T-cell (primary cell): ENCODE data around the gene PFN1. TPM values are rescaled to one million over a fixed set of nuclear protein-coding genes. Genes with fewer than 3 reads are reported as not detected.
"Not testable (repeated sequence)": the region's sequence is repeated elsewhere in the genome, so short reads cannot be mapped to it uniquely, and the experiment has no call there.

ENCODE experiments used
- ATAC-seq, 4 experiments: fragments of 200-7000 bp in 3 of 4; fragments of 150-1000 bp in 1 of 4; cut with Tn5 transposase; replicated peaks in 1 of 4; 1 replicate in 3 of 4; 2 replicates in 1 of 4; pipeline ENCODE4 v1.10.0; 2021; ENCODE audit warnings: moderate library complexity in 3 of 4, mild to moderate bottlenecking in 2 of 4, moderate number of reproducible peaks in 1 of 4
- CTCF ChIA-PET, 2 donors: fragments of 300-600 bp; sonication (Branson Sonifier 250); formaldehyde crosslinking; loops; one replicate each; lab custom pipeline; 2022; ENCODE audit warnings: antibody characterized with exemption in 2 of 2; lab: Charles Lee
- POLR2A ChIA-PET, 2 donors: fragments of 300-600 bp; sonication (Branson Sonifier 250); formaldehyde crosslinking; loops; one replicate each; lab custom pipeline; 2022; ENCODE audit warnings: antibody characterized with exemption in 2 of 2; lab: Charles Lee
- DNase-seq, 35 experiments: peaks; one replicate each; pipeline versions ENCODE4 v3.0.0 to v3.0.0-alpha.2; 2013 to 2023
- H3K27ac ChIP-seq: one replicate; pipeline ENCODE4 v1.5.1; 2013; ENCODE audit warnings: low read length
- H3K27me3 ChIP-seq, 2 experiments: replicated peaks in 1 of 2; 1 replicate in 1 of 2; 2 replicates in 1 of 2; pipeline versions ENCODE4 v1.6.1 to v1.7.0; 2013; ENCODE audit warnings: low read length in 1 of 2, mixed read lengths in 1 of 2; ENCODE audit not compliant: control insufficient read depth in 2 of 2, insufficient read depth in 2 of 2; ENCODE audit errors: extremely low read depth in 1 of 2
- H3K36me3 ChIP-seq, 2 donors: 1 replicate in 1 of 2; 2 replicates in 1 of 2; pipeline versions ENCODE4 v1.6.1 to v1.7.0; 2013; ENCODE audit warnings: low read length in 1 of 2; ENCODE audit not compliant: control insufficient read depth in 2 of 2, insufficient read depth in 1 of 2; ENCODE audit errors: extremely low read depth in 1 of 2
- H3K4me1 ChIP-seq, 2 experiments: 1 replicate in 1 of 2; 2 replicates in 1 of 2; pipeline versions ENCODE4 v1.6.1 to v1.7.0; 2013; ENCODE audit warnings: low read length in 2 of 2, mixed read lengths in 1 of 2; ENCODE audit not compliant: insufficient read depth in 2 of 2, control insufficient read depth in 1 of 2; ENCODE audit errors: extremely low read depth in 1 of 2
- H3K4me3 ChIP-seq, 2 donors: 1 replicate in 1 of 2; 2 replicates in 1 of 2; pipeline versions ENCODE4 v1.5.1 to v1.7.0; 2013; ENCODE audit warnings: mild to moderate bottlenecking in 2 of 2, low read length in 1 of 2, moderate library complexity in 1 of 2; ENCODE audit not compliant: control insufficient read depth in 1 of 2; ENCODE audit errors: extremely low read depth in 1 of 2
- H3K9me3 ChIP-seq: 2 replicates; pipeline ENCODE4 v1.7.0; 2013
- H3K27ac Mint-ChIP-seq, 2 donors: one replicate each; pipeline ENCODE4 v1.8.0; 2020 to 2021; ENCODE audit warnings: mild to moderate bottlenecking in 2 of 2, mixed read lengths in 2 of 2
- H3K27me3 Mint-ChIP-seq, 2 donors: one replicate each; pipeline ENCODE4 v1.8.0; 2021 to 2022; ENCODE audit warnings: mixed read lengths in 2 of 2
- H3K36me3 Mint-ChIP-seq: one replicate; pipeline ENCODE4 v1.8.0; 2021; ENCODE audit warnings: mixed read lengths
- H3K4me1 Mint-ChIP-seq, 3 donors: one replicate each; pipeline ENCODE4 v1.8.0; 2020 to 2022; ENCODE audit warnings: mixed read lengths in 3 of 3, mild to moderate bottlenecking in 1 of 3
- H3K4me3 Mint-ChIP-seq, 3 donors: one replicate each; pipeline ENCODE4 v1.8.0; 2020 to 2022; ENCODE audit warnings: mild to moderate bottlenecking in 3 of 3, mixed read lengths in 3 of 3, moderate library complexity in 3 of 3
- H3K9me3 Mint-ChIP-seq, 3 donors: one replicate each; pipeline ENCODE4 v1.8.0; 2020 to 2022; ENCODE audit warnings: mixed read lengths in 3 of 3
- WGBS: methylation state at CpG from one replicate; pipeline ENCODE4 v1.1.5; 2013; ENCODE audit warnings: missing lambda C conversion rate; ENCODE audit not compliant: insufficient coverage; 5-methylcytosine and 5-hydroxymethylcytosine counted together
- total RNA-seq, 35 experiments: library from RNA in 6 of 35; stranded (reverse) in 6 of 35; fragments of 120-200 nt in 1 of 35; gene quantifications; one replicate each; pipeline versions ENCODE4 v1.2.1 to v1.2.4 and lab custom pipeline; 2013 to 2026

Gene PFN1
- total RNA-seq, 5 donors from 2014 or later (not counting 1 experiment from before 2014, with no cell fraction given), result 654 to 853 (median 744) TPM

DNA sequence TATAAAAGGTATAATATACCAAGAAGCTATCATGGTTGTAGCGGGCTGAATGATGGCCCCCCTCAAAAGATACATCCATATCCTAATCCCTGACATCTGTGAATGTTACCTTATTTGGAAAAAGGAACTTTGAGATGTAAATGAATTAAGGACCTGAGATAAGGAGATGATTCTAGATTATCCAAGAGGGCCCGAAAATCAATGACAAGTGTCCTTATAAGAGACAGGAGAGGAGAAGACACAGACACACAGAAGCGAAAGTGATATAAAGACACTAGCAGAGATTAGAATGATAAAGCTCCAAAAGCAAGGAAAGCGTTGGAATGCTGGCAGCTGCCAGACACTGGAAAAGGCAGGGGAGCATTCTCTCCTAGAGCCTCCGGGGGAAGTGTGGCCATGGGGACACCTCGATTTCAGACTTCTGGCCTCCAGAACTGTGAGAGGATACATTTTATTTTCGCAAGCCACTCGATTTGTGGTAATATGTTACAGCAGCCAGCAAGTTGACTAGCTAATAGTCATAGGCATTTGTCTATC lies 28.8 kb downstream of the PFN1 start:
- no peaks in the 10 kb centered on the region for H3K36me3 ChIP-seq
- Mint-ChIP-seq H3K4me1 (no peaks in the 10 kb centered on the region), H3K36me3 (no peaks in the 10 kb centered on the region), H3K27ac (no peak overlapping the region), H3K4me3 (no peak overlapping the region), H3K27me3 (no peaks in the 10 kb centered on the region), H3K9me3 (no peaks in the 10 kb centered on the region)
- H3K9me3 ChIP-seq, result no peaks in the 10 kb centered on the region
- no peaks in the 10 kb centered on the region for H3K4me1 ChIP-seq
- ChIA-PET POLR2A (interaction anchor here (0.5 to 0.6 kb wide), 2 partner anchors 622 to 868 kb away, joined by 3 read pairs; no protein-coding TSS in a partner anchor), CTCF (interaction anchor here in 1 of 2 donors (0.7 kb wide), 1 partner anchor 139 kb away, joined by 3 read pairs; no protein-coding TSS in a partner anchor)
- no peak for ATAC-seq
- 98% methylated on average over 5 of the region's 8 CpGs for WGBS
- no peak overlapping the region for H3K4me3 ChIP-seq
- DNase-seq, result no peak
- H3K27me3 ChIP-seq, result no peaks in the 10 kb centered on the region
- H3K27ac ChIP-seq, result no peak overlapping the region

DNA sequence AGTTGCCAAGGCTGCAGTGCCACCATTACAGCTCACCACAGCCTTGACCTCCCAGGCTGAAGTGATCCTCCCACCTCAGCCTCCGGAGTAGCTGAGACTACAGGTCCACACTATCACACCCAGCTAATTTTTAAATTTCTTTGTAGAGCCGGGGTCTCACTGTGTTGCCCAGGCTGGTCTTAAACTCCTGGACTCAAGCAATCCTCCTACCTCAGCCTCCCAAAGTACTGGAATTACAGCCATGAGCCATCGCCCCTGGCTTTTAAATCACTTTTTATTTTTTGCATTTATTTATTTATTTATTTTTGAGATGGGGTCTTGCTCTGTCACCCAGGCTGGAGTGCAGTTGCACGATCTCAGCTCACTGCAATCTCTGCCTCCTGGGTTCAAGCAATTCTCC lies 33.8 kb downstream of the PFN1 start:
- H3K36me3 Mint-ChIP-seq, H3K27me3 ChIP-seq, H3K36me3 ChIP-seq, H3K4me3 ChIP-seq, H3K9me3 ChIP-seq, H3K27ac ChIP-seq, ATAC-seq, DNase-seq, CTCF ChIA-PET, H3K27me3 Mint-ChIP-seq, H3K27ac Mint-ChIP-seq, H3K9me3 Mint-ChIP-seq, H3K4me1 ChIP-seq, H3K4me1 Mint-ChIP-seq, H3K4me3 Mint-ChIP-seq: not testable (repeated sequence)
- POLR2A ChIA-PET, result interaction anchor here in 1 of 2 donors (0.5 kb wide), 1 partner anchor 9 kb away, joined by 10 read pairs; no protein-coding TSS in a partner anchor
- WGBS, result 100% methylated on average over 1 of the region's 4 CpGs

DNA sequence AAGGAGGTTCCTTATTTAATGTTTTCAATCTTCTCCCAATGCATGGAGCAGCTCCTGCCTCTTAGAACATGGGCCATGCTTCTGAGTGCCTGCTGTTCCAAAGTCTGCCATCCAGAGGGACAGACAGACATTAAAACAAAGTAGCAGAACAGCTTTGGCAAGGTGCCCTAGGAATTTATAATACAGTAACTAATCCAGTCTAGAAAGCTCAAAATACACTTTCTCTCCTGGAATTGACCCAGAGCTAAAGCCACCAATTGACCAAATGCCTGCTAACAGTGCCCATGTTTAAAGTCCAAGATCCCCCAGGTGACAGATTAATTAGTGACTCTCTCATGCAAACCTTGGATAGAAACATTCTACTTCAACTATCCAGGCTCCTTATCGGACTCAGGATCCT lies 34.3 kb downstream of the PFN1 start:
- Mint-ChIP-seq H3K36me3 (no peaks in the 10 kb centered on the region), H3K4me3 (no peak overlapping the region), H3K4me1 (no peaks in the 10 kb centered on the region), H3K27ac (no peak overlapping the region), H3K9me3 (no peaks in the 10 kb centered on the region), H3K27me3 (no peaks in the 10 kb centered on the region)
- H3K27me3 ChIP-seq, result no peaks in the 10 kb centered on the region
- peaks cover 2 to 10% of the 10 kb centered on the region in 2 experiments for H3K4me1 ChIP-seq
- H3K4me3 ChIP-seq, result no peak overlapping the region
- no peaks in the 10 kb centered on the region for H3K9me3 ChIP-seq
- no peak overlapping the region for H3K27ac ChIP-seq
- CTCF ChIA-PET, result interaction anchor here in 1 of 2 donors (0.6 kb wide), 1 partner anchor 400 kb away, joined by 4 read pairs; no protein-coding TSS in a partner anchor
- H3K36me3 ChIP-seq, result no peaks in the 10 kb centered on the region
- DNase-seq (no peak), ATAC-seq (no peak)
- POLR2A ChIA-PET, result no interaction called here
- WGBS, result no CpG with 5 or more reads among the region's 1 CpG

DNA sequence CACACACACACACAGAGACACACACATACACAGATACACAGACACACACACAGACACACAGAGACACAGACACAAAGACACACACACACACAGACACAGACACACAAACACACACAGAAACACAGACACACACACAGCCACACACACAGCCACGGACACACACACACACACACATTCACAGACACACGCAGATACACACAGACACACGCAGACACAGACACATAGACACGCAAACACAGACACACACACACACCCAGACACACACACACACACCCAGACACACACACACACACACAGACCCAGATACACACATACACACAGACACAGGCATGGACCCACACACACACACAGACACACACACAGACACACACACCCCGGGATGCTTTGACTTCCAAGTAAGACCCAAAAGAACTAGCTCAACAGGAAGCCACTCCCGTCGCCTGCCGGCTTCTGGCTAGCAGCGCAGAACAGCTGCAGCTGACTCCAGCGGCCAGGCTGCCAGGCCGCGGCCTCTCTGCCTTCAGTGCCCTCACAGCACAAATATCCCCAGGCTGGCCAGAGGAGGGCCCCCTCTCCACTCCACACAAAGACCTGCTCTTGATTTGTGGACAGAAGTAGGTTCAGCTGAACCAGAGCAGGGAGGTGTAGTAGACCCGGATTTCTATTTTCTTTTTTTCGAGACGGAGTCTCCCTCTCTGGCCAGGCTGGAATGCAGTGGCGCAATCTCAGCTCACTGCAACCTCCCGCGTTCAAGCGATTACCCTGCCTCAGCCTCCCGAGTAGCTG lies 39.4 kb downstream of the PFN1 start:
- peak; percentile 80 to 94 (median 90) for ATAC-seq
- H3K36me3 ChIP-seq, result no peaks in the 10 kb centered on the region
- peaks cover 6 to 23% of the 10 kb centered on the region in 2 experiments for H3K4me1 ChIP-seq
- no peaks in the 10 kb centered on the region for H3K36me3 Mint-ChIP-seq
- no peaks in the 10 kb centered on the region for H3K4me1 Mint-ChIP-seq
- no peaks in the 10 kb centered on the region for H3K9me3 Mint-ChIP-seq
- no peak overlapping the region for H3K27ac Mint-ChIP-seq
- no peaks in the 10 kb centered on the region for H3K27me3 Mint-ChIP-seq
- no peaks in the 10 kb centered on the region for H3K27me3 ChIP-seq
- ChIA-PET CTCF (interaction anchor here (0.5 to 1.8 kb wide), 9 partner anchors 11 to 153 kb away, joined by 3 to 15 read pairs (median 3); partner anchors contain the start of genes RNF167 (in 1 of the 2), SLC25A11 (in 1 of the 2) and SPAG7 (in 1 of the 2)), POLR2A (interaction anchor here in 1 of 2 donors (0.6 to 0.7 kb wide), 2 partner anchors 59 to 100 kb away, joined by 4 read pairs; partner anchors contain the start of gene SPAG7)
- no peak overlapping the region for H3K4me3 ChIP-seq
- no peak overlapping the region for H3K4me3 Mint-ChIP-seq
- no peaks in the 10 kb centered on the region for H3K9me3 ChIP-seq
- peak overlapping the region; percentile 3 for H3K27ac ChIP-seq
- WGBS, result 36% methylated on average over 12 of the region's 20 CpGs
- DNase-seq, result peak; percentile 48 to 80 (median 64)

DNA sequence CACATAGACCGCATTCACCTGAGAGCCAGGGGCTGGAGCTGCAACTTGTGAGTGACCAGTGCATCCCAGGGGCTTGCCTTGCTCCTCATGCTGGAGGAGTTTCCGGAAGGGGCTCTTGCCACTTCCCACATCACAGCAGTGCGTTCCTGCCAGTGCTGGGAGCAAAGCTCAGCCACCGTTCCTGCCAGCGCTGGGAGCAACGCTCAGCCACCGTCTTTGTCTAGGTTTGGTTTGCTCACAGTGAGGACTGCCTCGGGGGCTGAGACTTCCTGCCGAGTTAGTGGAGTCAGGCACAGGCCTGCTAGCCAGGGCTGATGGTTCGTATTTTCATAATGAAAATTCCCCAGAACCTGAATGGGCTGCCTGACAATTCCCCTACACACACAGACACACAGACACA lies 40.0 kb downstream of the PFN1 start:
- no peak overlapping the region for H3K4me3 ChIP-seq
- no peak overlapping the region for H3K4me3 Mint-ChIP-seq
- H3K9me3 Mint-ChIP-seq, result no peaks in the 10 kb centered on the region
- no peaks in the 10 kb centered on the region for H3K27me3 ChIP-seq
- CTCF ChIA-PET, result interaction anchor here in 1 of 2 donors (0.6 to 1.8 kb wide), 3 partner anchors 59 to 146 kb away, joined by 3 to 15 read pairs (median 4); partner anchors contain the start of gene SPAG7
- H3K36me3 Mint-ChIP-seq, result no peaks in the 10 kb centered on the region
- no peak for DNase-seq
- POLR2A ChIA-PET, result interaction anchor here in 1 of 2 donors (0.6 kb wide), 1 partner anchor 59 kb away, joined by 4 read pairs; the partner anchor contains the start of gene SPAG7
- H3K4me1 ChIP-seq, result peaks cover 8 to 29% of the 10 kb centered on the region in 2 experiments
- H3K27ac Mint-ChIP-seq, result no peak overlapping the region
- H3K9me3 ChIP-seq, result no peaks in the 10 kb centered on the region
- ATAC-seq, result peak; percentile 24 to 58 (median 41)
- H3K27ac ChIP-seq, result no peak overlapping the region
- H3K4me1 Mint-ChIP-seq, result peaks cover 4 to 6% (median 4%) of the 10 kb centered on the region in 3 donors
- no peaks in the 10 kb centered on the region for H3K36me3 ChIP-seq
- H3K27me3 Mint-ChIP-seq, result no peaks in the 10 kb centered on the region
- 56% methylated on average over 7 of the region's 10 CpGs for WGBS

DNA sequence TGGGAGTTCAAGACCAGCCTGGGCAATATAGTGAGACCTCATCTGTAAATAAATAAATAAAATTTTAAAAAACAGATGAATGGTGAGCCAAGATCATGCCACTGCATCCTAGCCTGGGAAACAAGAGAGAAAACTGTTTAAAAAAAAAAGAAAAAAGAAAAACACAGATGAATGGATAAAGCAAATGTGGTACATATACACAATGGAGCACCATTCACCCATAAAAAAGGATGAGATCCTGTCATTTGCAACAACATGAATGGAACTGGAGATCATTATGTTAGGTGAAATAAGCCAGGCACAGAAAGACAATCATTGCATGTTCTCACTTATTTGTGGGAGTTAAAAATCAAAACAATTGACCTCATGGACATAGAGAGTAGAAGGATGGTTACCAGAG lies 41.7 kb downstream of the PFN1 start:
- H3K4me3 Mint-ChIP-seq, H3K36me3 ChIP-seq, H3K27me3 Mint-ChIP-seq, ATAC-seq, H3K4me3 ChIP-seq, H3K9me3 ChIP-seq, H3K36me3 Mint-ChIP-seq, CTCF ChIA-PET, POLR2A ChIA-PET, H3K9me3 Mint-ChIP-seq, H3K27ac Mint-ChIP-seq, H3K27ac ChIP-seq, DNase-seq, H3K27me3 ChIP-seq: not testable (repeated sequence)
- peaks cover 17 to 20% (median 18%) of the 10 kb centered on the region in 3 donors for H3K4me1 Mint-ChIP-seq
- H3K4me1 ChIP-seq, result peaks cover 10 to 45% of the 10 kb centered on the region in 2 experiments
